Stomach (tissue), 9 donors: ENCODE data around the gene FIGNL1. TPM values are rescaled to one million over a fixed set of nuclear protein-coding genes. Genes with fewer than 3 reads are reported as not detected.
"Not testable (repeated sequence)": the region's sequence is repeated elsewhere in the genome, so short reads cannot be mapped to it uniquely, and the experiment has no call there.

Experiments used
- DNase-seq, 2 donors: peaks; one replicate each; pipeline versions ENCODE4 v3.0.0 to v3.0.0-alpha.2; 2013 to 2019
- H3K27ac ChIP-seq, 5 donors: fragments of 200-600 bp in 4 of 5; sonication (generic) in 4 of 5; one replicate each; pipeline ENCODE4 v1.5.1; 2013 to 2019; ENCODE audit warnings: mild to moderate bottlenecking in 1 of 5, moderate library complexity in 1 of 5
- H3K27me3 ChIP-seq, 3 donors: fragments of 200-600 bp; sonication (generic); one replicate each; pipeline ENCODE4 v1.5.1; 2017 to 2019; ENCODE audit warnings: mixed run types in 1 of 3
- H3K36me3 ChIP-seq, 4 donors: fragments of 200-600 bp; sonication (generic); 1 replicate in 3 of 4; 2 replicates in 1 of 4; pipeline ENCODE4 v1.5.1; 2016 to 2019
- H3K4me1 ChIP-seq, 4 donors: fragments of 200-600 bp; sonication (generic); one replicate each; pipeline ENCODE4 v1.5.1; 2016 to 2019
- H3K4me3 ChIP-seq, 4 donors: fragments of 200-600 bp; sonication (generic) in 3 of 4; one replicate each; pipeline ENCODE4 v1.5.1; 2016 to 2019; ENCODE audit warnings: mild to moderate bottlenecking in 1 of 4
- H3K9me3 ChIP-seq, 4 donors: fragments of 200-600 bp; sonication (generic); one replicate each; pipeline ENCODE4 v1.5.1; 2016 to 2019
- EP300 ChIP-seq: sonication (generic); formaldehyde crosslinking; IDR thresholded peaks from one replicate; pipeline ENCODE4 v1.6.1; 2017; ENCODE audit warnings: antibody characterized with exemption
- POLR2A ChIP-seq, 4 donors: fragments of 450-650 bp; IDR thresholded peaks; one replicate each; pipeline ENCODE4 v1.6.1; 2016; ENCODE audit warnings: antibody characterized with exemption in 4 of 4, control low read depth in 2 of 4, mild to moderate bottlenecking in 1 of 4, moderate library complexity in 1 of 4
- POLR2AphosphoS5 ChIP-seq, 3 donors: sonication (generic); formaldehyde crosslinking; IDR thresholded peaks; one replicate each; pipeline ENCODE4 v1.6.1; 2016; ENCODE audit warnings: antibody characterized with exemption in 3 of 3
- WGBS, 5 donors: extraction: QIAGEN DNeasy Blood & Tissue Kit in 3 of 5; methylation state at CpG; one replicate each; pipeline versions ENCODE4 v1.1.5 to v1.1.7; 2013 to 2018; 5-methylcytosine and 5-hydroxymethylcytosine counted together
- intact Hi-C: fragments of 100-400 bp; cut with DNase I; formaldehyde crosslinking; loops from one replicate; pipeline ENCODE4 v1.15.1; 2023; ENCODE audit warnings: low total_unique reads
- polyA plus RNA-seq, 3 donors: library from polyadenylated mRNA; stranded (reverse); fragments of 200-250 nt; gene quantifications; one replicate each; pipeline ENCODE4 v1.2.3, GENCODE V29; 2013
- total RNA-seq, 5 donors: library from RNA; depleted of rRNA; stranded (reverse); fragments of >200 nt; gene quantifications; one replicate each; pipeline versions ENCODE4 v1.1.0 to v1.2.3, GENCODE V29; 2014 to 2016
- TF ChIP-seq, protein P1 (sequence below), 7 experiments: fragments of 450-650 bp in 4 of 7; fragments of 200-600 bp in 3 of 7; sonication (generic) in 3 of 7; IDR thresholded peaks; one replicate each; pipeline ENCODE4 v1.5.1; 2016 to 2019; ENCODE audit warnings: antibody characterized with exemption in 7 of 7, control low read depth in 2 of 7, mild to moderate bottlenecking in 1 of 7
- donor health status: healthy with polysubstance abuse.
- donor health status: Bipolar disorder and iron deficiency.
- donor health status: healthy.

FIGNL1 gene
- total and polyA plus RNA-seq, 8 donors = 0.29 to 32.1 (median 5.1) TPM

DNA sequence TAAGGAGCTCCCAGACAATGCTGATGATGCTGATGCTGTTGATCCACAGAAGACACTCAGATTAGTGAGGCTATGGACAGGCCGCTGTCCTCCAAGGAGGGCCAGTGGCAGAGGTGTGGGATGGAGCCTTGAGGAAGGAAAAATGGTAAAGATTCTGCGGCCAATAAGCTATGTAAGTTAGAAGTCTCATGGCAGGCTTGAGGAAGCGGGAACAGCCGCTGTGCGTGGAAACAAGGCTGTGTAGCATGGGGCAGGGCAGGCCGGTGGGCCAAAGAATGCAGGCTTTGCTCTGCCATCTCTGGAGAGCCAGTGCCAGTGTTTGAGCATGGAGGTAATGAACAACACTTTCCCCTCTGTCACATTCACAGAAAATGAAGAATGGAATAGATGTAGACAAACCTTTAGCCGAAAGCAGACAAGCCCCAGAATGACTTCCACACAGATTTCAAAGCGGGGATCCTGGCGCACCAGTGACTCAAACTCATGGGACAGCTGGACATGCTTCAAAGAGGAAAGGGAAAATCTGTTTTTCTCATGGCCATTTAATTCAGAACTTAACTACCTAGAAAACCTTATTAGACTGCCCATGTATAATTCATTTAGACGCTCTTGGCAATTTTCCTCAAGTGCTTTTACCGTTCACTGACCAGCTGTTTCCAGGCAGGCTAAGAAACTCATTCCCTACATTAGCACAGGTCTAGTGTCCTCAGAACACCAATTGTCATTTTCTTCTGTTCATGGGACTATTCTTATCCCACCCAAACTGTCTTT, 16.9 kb upstream of the FIGNL1 start:
- H3K27ac ChIP-seq = no peak overlapping the region
- TF ChIP-seq EP300 (no peak), POLR2A (IDR thresholded peaks at IDR 0.05) (no peak), POLR2AphosphoS5 (IDR thresholded peaks at IDR 0.05) (no peak)
- TF ChIP-seq, protein P1, sequence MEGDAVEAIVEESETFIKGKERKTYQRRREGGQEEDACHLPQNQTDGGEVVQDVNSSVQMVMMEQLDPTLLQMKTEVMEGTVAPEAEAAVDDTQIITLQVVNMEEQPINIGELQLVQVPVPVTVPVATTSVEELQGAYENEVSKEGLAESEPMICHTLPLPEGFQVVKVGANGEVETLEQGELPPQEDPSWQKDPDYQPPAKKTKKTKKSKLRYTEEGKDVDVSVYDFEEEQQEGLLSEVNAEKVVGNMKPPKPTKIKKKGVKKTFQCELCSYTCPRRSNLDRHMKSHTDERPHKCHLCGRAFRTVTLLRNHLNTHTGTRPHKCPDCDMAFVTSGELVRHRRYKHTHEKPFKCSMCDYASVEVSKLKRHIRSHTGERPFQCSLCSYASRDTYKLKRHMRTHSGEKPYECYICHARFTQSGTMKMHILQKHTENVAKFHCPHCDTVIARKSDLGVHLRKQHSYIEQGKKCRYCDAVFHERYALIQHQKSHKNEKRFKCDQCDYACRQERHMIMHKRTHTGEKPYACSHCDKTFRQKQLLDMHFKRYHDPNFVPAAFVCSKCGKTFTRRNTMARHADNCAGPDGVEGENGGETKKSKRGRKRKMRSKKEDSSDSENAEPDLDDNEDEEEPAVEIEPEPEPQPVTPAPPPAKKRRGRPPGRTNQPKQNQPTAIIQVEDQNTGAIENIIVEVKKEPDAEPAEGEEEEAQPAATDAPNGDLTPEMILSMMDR (IDR thresholded peaks at IDR 0.05) = no peak
- no peaks in the 10 kb centered on the region for H3K9me3 ChIP-seq
- no peak overlapping the region for H3K4me3 ChIP-seq
- WGBS, 5 donors = 91 to 98% (median 95%) methylated on average over 11 of the region's 11 CpGs
- H3K27me3 ChIP-seq = no peaks in the 10 kb centered on the region
- H3K4me1 ChIP-seq = peaks cover 6 to 11% (median 8%) of the 10 kb centered on the region in 4 donors
- intact Hi-C loops = loop anchor here (5.0 to 10.0 kb wide), 2 partner anchors 208 to 695 kb away; no protein-coding TSS in a partner anchor
- H3K36me3 ChIP-seq = no peaks in the 10 kb centered on the region
- peak in 1 of 2 donors; percentile 26 for DNase-seq

GRCh38 chr7:50463035-50463434, 12.9 kb upstream of the FIGNL1 start:
- intact Hi-C loops = loop anchor here (10.0 kb wide), 1 partner anchor 212 kb away; no protein-coding TSS in a partner anchor
- 92 to 96% (median 94%) methylated on average over 11 to 13 of the region's 13 CpGs for WGBS, 5 donors

DNA sequence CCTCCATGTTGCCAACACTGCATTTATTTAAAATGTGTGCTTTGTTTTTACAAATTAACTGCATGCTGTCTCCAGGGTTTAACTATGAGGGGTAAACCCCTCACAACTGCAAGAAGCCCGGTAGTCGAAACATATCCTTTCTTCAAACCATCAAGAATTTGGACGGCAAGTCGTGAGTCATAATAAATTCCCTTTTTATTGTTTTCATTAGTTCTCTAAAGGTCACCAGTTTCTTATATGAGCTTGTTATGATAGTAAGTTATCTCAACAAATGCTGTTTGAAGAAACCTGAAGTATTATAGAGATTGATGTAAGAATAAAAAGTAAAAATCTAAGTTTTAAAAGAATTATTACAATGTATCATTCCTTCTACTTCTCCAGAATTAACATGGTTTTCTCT, 12.2 kb upstream of the FIGNL1 start:
- no peak for DNase-seq
- Histone ChIP-seq H3K4me3 (no peak overlapping the region), H3K27ac (no peak overlapping the region), H3K4me1 (no peaks in the 10 kb centered on the region), H3K9me3 (no peaks in the 10 kb centered on the region), H3K36me3 (no peaks in the 10 kb centered on the region), H3K27me3 (no peaks in the 10 kb centered on the region)
- no peak for TF ChIP-seq POLR2A (IDR thresholded peaks at IDR 0.05)
- TF ChIP-seq EP300 = no peak
- no peak for TF ChIP-seq POLR2AphosphoS5 (IDR thresholded peaks at IDR 0.05)
- TF ChIP-seq, protein P1 (IDR thresholded peaks at IDR 0.05) = no peak
- 77 to 88% (median 84%) methylated on average over 4 of the region's 4 CpGs for WGBS, 5 donors
- intact Hi-C loops = loop anchor here (10.0 kb wide), 1 partner anchor 212 kb away; no protein-coding TSS in a partner anchor

More at GRCh38 chr7:50463035-50463434, 12.9 kb upstream of the FIGNL1 start:
- no peak for TF ChIP-seq POLR2AphosphoS5 (IDR thresholded peaks at IDR 0.05)
- TF ChIP-seq, protein P1 (IDR thresholded peaks at IDR 0.05) = no peak
- no peak for TF ChIP-seq EP300
- no peak for TF ChIP-seq POLR2A (IDR thresholded peaks at IDR 0.05)
- no peaks in the 10 kb centered on the region for H3K36me3 ChIP-seq
- H3K27ac ChIP-seq = no peak overlapping the region
- peaks cover 4 to 5% (median 5%) of the 10 kb centered on the region in 4 donors for H3K4me1 ChIP-seq
- H3K27me3 ChIP-seq = no peaks in the 10 kb centered on the region
- H3K9me3 ChIP-seq = no peaks in the 10 kb centered on the region
- DNase-seq = no peak
- no peak overlapping the region for H3K4me3 ChIP-seq

DNA sequence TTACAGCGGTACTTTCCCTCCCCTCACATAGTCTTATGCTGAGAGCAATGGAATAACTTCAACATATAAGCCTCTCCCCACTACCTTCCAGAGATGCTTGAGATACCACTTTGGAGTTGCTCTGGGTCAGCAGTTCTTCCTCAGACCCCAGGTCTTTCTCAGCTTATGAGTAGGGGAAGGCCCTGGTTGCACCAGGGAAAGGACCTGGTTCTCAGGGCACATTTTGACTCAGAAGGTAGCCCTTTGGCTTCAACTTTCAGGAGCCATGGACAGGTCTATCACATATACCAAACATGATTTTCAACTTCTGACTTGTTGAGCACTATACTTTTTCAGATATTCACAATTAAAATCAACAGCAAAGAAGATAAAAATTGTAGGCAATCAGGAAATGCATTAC, 11.5 kb upstream of the FIGNL1 start:
- Histone ChIP-seq H3K4me3 (no peak overlapping the region), H3K9me3 (no peaks in the 10 kb centered on the region), H3K36me3 (no peaks in the 10 kb centered on the region), H3K4me1 (no peaks in the 10 kb centered on the region), H3K27me3 (no peaks in the 10 kb centered on the region), H3K27ac (no peak overlapping the region)
- TF ChIP-seq POLR2AphosphoS5 (IDR thresholded peaks at IDR 0.05) = no peak
- no peak for TF ChIP-seq POLR2A (IDR thresholded peaks at IDR 0.05)
- TF ChIP-seq EP300 = no peak
- TF ChIP-seq, protein P1 (IDR thresholded peaks at IDR 0.05) = no peak
- intact Hi-C loops = loop anchor here (10.0 kb wide), 1 partner anchor 213 kb away; no protein-coding TSS in a partner anchor
- no peak for DNase-seq
- WGBS, 5 donors = 61 to 93% (median 75%) methylated on average over 1 of the region's 1 CpG

DNA sequence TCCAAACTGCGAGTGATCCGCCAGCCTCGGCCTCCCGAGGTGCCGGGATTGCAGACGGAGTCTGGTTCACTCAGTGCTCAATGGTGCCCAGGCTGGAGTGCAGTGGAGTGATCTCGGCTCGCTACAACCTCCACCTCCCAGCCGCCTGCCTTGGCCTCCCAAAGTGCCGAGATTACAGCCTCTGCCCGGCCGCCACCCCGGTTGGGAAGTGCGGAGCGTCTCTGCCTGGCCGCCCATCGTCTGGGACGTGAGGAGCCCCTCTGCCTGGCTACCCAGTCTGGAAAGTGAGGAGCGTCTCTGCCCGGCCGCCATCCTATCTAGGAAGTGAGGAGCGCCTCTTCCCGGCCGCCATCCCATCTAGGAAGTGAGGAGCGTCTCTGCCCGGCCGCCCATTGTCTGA, 9.0 kb upstream of the FIGNL1 start:
- H3K36me3 ChIP-seq, H3K27me3 ChIP-seq, DNase-seq, H3K27ac ChIP-seq, H3K4me3 ChIP-seq, intact Hi-C loops, H3K9me3 ChIP-seq, H3K4me1 ChIP-seq: not testable (repeated sequence)
- 95 to 98% (median 96%) methylated on average over 7 to 22 of the region's 27 CpGs for WGBS, 5 donors

- H3K27ac ChIP-seq, H3K36me3 ChIP-seq, DNase-seq, H3K4me1 ChIP-seq, H3K9me3 ChIP-seq, intact Hi-C loops, H3K27me3 ChIP-seq, H3K4me3 ChIP-seq: not testable (repeated sequence)
- 83 to 100% (median 87%) methylated on average over 1 to 4 of the region's 4 CpGs; no CpG with 5 or more reads in 1 of the 5 donors for WGBS, 5 donors
These were observed 8.5 kb upstream of the FIGNL1 start for GRCh38 chr7:50458651-50459050.
